Measurements from ENCODE around the gene MTUS2. TPM values are rescaled to one million over a fixed set of nuclear protein-coding genes. Genes with fewer than 3 reads are reported as not detected.
"Not testable (repeated sequence)": the region's sequence is repeated elsewhere in the genome, so short reads cannot be mapped to it uniquely, and the experiment has no call there.

Gene MTUS2
- total RNA-seq, 4 donors from 2014 or later, result 0.20 to 1.6 (median 0.25) TPM; not detected in 1

DNA sequence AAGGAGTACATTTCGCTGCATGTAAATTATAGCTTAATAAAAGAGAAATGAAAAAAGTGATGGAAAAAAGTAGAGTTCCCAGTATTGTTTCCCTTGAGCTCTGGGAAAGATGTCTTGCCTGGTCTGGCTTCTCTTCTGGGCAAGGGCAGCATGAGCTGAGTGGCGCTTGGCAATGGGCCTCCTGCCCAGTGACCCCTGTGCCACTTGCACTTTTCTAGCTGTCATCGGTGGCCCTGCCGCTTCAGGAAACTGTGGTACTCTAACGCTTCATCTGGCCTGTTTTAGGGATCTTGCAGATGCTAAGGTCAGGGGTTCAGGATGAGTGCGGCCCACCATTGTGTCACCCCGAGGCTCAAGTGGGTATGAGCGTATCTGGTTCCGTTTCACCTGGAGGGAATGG, 161.4 kb downstream of the MTUS2 start:
- no peaks in the 10 kb centered on the region for H3K36me3 ChIP-seq
- in situ Hi-C loops (cut with MboI; ENCODE audit: low sequenced_read_pairs in 4 of 4) (no loop called here), intact Hi-C loops (cut with DNase I; ENCODE audit: low total_unique reads) (no loop called here)
- H3K4me3 ChIP-seq, result no peak overlapping the region
- ATAC-seq (no peak), DNase-seq (no peak)
- H3K4me1 ChIP-seq, result no peaks in the 10 kb centered on the region
- TF ChIP-seq, protein P1, sequence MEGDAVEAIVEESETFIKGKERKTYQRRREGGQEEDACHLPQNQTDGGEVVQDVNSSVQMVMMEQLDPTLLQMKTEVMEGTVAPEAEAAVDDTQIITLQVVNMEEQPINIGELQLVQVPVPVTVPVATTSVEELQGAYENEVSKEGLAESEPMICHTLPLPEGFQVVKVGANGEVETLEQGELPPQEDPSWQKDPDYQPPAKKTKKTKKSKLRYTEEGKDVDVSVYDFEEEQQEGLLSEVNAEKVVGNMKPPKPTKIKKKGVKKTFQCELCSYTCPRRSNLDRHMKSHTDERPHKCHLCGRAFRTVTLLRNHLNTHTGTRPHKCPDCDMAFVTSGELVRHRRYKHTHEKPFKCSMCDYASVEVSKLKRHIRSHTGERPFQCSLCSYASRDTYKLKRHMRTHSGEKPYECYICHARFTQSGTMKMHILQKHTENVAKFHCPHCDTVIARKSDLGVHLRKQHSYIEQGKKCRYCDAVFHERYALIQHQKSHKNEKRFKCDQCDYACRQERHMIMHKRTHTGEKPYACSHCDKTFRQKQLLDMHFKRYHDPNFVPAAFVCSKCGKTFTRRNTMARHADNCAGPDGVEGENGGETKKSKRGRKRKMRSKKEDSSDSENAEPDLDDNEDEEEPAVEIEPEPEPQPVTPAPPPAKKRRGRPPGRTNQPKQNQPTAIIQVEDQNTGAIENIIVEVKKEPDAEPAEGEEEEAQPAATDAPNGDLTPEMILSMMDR (IDR thresholded peaks at IDR 0.05 in 4 of 5, conservative IDR thresholded peaks at IDR 0.05 in 1 of 5), result no peak
- no peak for TF ChIP-seq POLR2A (IDR thresholded peaks at IDR 0.05)
- H3K27ac ChIP-seq, result no peak overlapping the region
- H3K27me3 ChIP-seq, result no peaks in the 10 kb centered on the region
- no peaks in the 10 kb centered on the region for H3K9me3 ChIP-seq

DNA sequence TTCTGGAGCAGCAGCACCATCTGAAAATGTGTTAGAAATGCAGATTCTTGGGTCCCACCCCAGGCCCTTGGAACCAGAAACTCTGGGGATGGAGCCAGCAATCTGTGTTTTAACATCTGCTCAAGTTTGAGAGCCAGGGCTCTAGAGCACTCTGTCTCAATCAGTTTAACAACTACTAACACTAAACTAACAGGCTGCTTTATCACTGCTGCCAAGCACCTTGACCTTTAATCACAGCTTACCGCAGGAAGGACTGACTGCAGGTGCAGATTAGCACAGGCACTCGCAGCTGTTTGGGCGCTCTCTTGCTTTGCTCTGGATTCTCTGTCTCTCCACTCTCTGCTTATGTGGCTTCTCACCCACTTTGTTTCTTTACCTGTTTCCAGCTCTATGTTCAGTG, 163.5 kb downstream of the MTUS2 start:
- Histone ChIP-seq H3K27me3 (no peaks in the 10 kb centered on the region), H3K27ac (no peak overlapping the region), H3K36me3 (no peaks in the 10 kb centered on the region), H3K4me1 (no peaks in the 10 kb centered on the region), H3K9me3 (no peaks in the 10 kb centered on the region), H3K4me3 (no peak overlapping the region)
- TF ChIP-seq POLR2A (IDR thresholded peaks at IDR 0.05), result no peak
- TF ChIP-seq, protein P1 (IDR thresholded peaks at IDR 0.05 in 4 of 5, conservative IDR thresholded peaks at IDR 0.05 in 1 of 5), result no peak
- DNase-seq (no peak), ATAC-seq (no peak)
- intact Hi-C loops (cut with DNase I; ENCODE audit: low total_unique reads), result no loop called here
- in situ Hi-C loops (cut with MboI; ENCODE audit: low sequenced_read_pairs in 4 of 4), result no loop called here

DNA sequence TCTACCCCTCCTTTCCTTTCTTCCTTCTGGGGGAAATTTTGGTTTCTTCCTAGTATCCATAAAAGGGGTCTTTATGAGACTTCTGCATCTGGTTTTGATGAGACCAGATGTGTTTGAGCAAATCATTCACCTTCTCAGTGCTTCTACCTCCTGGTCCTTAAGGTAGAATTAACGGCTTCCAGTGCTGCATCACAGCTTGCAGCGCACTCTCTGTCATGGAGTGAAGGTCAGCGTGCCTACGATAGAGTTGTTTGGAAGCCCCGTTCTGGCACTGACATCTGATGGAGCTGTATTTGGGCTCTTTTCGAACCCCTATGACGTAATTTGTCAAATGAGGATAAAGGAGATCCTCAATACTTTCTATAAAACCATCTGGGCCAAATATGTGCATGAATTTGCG, 164.2 kb downstream of the MTUS2 start:
- no peak for ATAC-seq
- intact Hi-C loops (cut with DNase I; ENCODE audit: low total_unique reads) (no loop called here), in situ Hi-C loops (cut with MboI; ENCODE audit: low sequenced_read_pairs in 4 of 4) (no loop called here)
- Histone ChIP-seq H3K4me1 (no peaks in the 10 kb centered on the region), H3K9me3 (no peaks in the 10 kb centered on the region), H3K36me3 (no peaks in the 10 kb centered on the region), H3K4me3 (no peak overlapping the region), H3K27me3 (no peaks in the 10 kb centered on the region), H3K27ac (no peak overlapping the region)
- no peak for TF ChIP-seq POLR2A (IDR thresholded peaks at IDR 0.05)
- TF ChIP-seq, protein P1 (IDR thresholded peaks at IDR 0.05 in 4 of 5, conservative IDR thresholded peaks at IDR 0.05 in 1 of 5), result no peak
- no peak for DNase-seq

DNA sequence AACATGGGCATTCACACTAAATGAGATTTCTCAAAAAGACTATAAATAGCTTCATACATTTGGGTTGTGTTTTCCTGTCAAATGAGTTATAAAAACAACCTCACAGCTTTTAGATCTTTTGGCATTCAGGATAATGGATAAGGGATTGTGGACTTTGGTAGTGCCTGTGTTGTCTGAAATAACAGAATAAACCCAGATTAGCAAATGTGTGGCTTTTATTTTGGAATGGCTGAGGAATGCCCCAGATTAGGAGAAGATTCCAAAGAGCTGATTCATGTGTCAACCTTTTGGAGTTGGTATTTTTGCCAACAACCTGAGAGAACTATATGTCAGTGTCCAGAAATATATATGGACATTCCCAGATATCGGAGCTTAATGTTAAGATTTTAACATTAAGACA, 164.7 kb downstream of the MTUS2 start:
- in situ Hi-C loops (cut with MboI; ENCODE audit: low sequenced_read_pairs in 4 of 4), result no loop called here

DNA sequence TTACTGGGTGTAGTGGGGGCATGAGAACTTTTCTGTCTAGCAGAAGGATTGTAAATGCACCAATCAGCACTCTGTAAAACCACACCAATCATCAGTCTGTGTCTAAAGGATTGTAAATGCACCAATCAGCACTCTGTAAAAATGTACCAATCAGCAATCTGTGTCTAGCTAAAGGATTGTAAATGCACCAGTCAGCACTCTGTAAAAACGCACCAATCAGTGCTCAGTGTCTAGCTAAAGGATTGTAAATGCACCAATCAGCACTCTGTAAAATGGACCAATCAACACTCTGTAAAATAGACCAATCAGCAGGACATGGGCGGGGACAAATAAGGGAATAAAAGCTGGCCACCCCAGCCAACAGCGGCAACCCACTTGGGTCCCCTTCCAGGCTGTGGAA, 170.2 kb downstream of the MTUS2 start:
- intact Hi-C loops (cut with DNase I; ENCODE audit: low total_unique reads), result not testable (repeated sequence)

More for the DNA sequence above, 164.7 kb downstream of the MTUS2 start:
- intact Hi-C loops (cut with DNase I; ENCODE audit: low total_unique reads), result no loop called here
- H3K9me3 ChIP-seq, result no peaks in the 10 kb centered on the region
- H3K27me3 ChIP-seq, result no peaks in the 10 kb centered on the region
- H3K4me1 ChIP-seq, result no peaks in the 10 kb centered on the region
- no peak overlapping the region for H3K27ac ChIP-seq
- TF ChIP-seq POLR2A (IDR thresholded peaks at IDR 0.05), result no peak
- TF ChIP-seq, protein P1 (IDR thresholded peaks at IDR 0.05 in 4 of 5, conservative IDR thresholded peaks at IDR 0.05 in 1 of 5), result no peak
- ATAC-seq (no peak), DNase-seq (no peak)
- no peak overlapping the region for H3K4me3 ChIP-seq
- no peaks in the 10 kb centered on the region for H3K36me3 ChIP-seq

More for the DNA sequence above, 170.2 kb downstream of the MTUS2 start:
- H3K4me3 ChIP-seq; ATAC-seq; H3K27ac ChIP-seq; H3K4me1 ChIP-seq; DNase-seq; H3K9me3 ChIP-seq; in situ Hi-C loops (cut with MboI; ENCODE audit: low sequenced_read_pairs in 4 of 4); H3K36me3 ChIP-seq; H3K27me3 ChIP-seq: not testable (repeated sequence)

All from gastrocnemius medialis (tissue), 4 donors.